A673 (cell line): ENCODE data around the gene PTN.

Experiments
- CTCF ChIP-seq: fragments of 300-800, 200-600 bp; sonication (generic); conservative IDR thresholded peaks from 2 replicates; pipeline ENCODE4 v1.5.1; 2017; ENCODE audit warnings: low read depth, mild to moderate bottlenecking, antibody characterized with exemption, low read length, moderate library complexity, mixed read lengths
- EZH2 ChIP-seq: fragments of 200-600 bp; sonication (generic); IDR thresholded peaks from 2 replicates; pipeline ENCODE4 v1.6.1; 2017; ENCODE audit warnings: borderline replicate concordance, low read depth, mild to moderate bottlenecking, mixed read lengths, antibody characterized with exemption, low read length; ENCODE audit not compliant: poor library complexity, severe bottlenecking

- TF ChIP-seq CTCF (no peak), EZH2 (no peak)
These were observed at the start of gene PTN for GRCh38 chr7:137343281-137343841.
